Measurements from ENCODE around the gene RBBP8NL.

RBBP8NL gene

DNA sequence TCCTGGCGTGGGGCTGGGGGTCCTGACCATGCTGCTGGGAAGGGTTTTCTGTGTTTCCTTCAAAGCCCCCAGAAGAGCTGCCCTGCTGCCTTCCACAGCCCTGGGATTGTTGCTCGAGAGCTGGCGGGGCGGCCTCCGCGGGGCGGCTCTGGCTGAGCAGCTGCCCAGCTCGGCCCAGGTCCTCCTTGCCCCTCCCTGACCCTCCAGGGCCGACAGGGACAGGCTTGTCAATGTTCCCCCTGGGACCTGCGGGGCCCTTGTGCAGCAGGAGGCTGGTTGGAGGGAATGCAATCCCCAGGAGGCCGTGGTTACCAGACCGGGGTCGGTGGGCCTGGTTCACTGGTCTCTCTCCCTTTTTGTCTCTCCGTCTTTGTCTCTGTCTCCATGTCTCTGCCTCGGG, 28.6 kb upstream of the RBBP8NL start:
- TF ChIP-seq, protein P1, sequence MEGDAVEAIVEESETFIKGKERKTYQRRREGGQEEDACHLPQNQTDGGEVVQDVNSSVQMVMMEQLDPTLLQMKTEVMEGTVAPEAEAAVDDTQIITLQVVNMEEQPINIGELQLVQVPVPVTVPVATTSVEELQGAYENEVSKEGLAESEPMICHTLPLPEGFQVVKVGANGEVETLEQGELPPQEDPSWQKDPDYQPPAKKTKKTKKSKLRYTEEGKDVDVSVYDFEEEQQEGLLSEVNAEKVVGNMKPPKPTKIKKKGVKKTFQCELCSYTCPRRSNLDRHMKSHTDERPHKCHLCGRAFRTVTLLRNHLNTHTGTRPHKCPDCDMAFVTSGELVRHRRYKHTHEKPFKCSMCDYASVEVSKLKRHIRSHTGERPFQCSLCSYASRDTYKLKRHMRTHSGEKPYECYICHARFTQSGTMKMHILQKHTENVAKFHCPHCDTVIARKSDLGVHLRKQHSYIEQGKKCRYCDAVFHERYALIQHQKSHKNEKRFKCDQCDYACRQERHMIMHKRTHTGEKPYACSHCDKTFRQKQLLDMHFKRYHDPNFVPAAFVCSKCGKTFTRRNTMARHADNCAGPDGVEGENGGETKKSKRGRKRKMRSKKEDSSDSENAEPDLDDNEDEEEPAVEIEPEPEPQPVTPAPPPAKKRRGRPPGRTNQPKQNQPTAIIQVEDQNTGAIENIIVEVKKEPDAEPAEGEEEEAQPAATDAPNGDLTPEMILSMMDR (IDR thresholded peaks at IDR 0.05; ENCODE audit: low read depth, low read length, missing control alignments) = no peak
- no peak overlapping the region for H3K4me3 ChIP-seq (replicated peaks; ENCODE audit: low read depth, low read length)

DNA sequence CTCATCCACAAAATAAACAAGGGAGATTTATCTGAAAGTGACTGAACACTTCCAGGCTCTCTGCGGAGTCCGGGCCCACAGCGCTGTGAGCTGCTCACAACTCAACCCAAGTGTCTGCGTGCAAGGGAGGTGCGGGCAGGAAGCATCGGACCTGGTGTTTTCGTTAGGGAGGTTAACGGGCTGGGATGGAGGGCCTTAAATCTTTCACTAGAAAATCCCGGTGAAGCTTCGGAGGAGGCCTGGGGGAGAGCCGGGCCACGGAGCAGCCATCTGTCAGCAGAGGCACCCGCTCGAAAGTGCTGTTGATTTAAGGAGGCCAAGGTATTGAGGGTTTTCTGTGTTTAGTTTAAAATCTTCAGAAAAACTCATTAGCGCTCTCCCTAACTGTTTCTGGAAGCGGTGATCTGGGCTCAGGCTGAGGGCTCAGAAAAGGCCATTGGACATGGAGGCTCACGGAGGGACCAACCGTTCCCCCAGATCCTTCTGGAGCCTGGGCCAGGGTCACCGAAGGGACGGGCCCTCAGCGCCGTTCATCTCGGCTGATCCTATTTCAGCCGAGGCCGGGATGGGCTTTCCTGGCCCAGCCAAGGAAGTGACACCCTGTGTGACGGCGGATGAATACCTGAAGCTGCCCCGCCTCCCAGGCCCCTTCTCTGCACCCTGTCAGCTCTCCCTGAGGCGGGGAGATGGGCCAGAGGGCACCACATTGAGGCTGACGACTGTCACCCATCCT, 27.7 kb upstream of the RBBP8NL start:
- no peak overlapping the region for H3K4me3 ChIP-seq (replicated peaks; ENCODE audit: low read depth, low read length)
- TF ChIP-seq, protein P1 (IDR thresholded peaks at IDR 0.05; ENCODE audit: low read depth, low read length, missing control alignments) = no peak
- DNase-seq (ENCODE audit: extremely low read depth, low read depth) = no peak

More for the DNA sequence above, 28.6 kb upstream of the RBBP8NL start:
- no peak for DNase-seq (ENCODE audit: extremely low read depth, low read depth)

DNA sequence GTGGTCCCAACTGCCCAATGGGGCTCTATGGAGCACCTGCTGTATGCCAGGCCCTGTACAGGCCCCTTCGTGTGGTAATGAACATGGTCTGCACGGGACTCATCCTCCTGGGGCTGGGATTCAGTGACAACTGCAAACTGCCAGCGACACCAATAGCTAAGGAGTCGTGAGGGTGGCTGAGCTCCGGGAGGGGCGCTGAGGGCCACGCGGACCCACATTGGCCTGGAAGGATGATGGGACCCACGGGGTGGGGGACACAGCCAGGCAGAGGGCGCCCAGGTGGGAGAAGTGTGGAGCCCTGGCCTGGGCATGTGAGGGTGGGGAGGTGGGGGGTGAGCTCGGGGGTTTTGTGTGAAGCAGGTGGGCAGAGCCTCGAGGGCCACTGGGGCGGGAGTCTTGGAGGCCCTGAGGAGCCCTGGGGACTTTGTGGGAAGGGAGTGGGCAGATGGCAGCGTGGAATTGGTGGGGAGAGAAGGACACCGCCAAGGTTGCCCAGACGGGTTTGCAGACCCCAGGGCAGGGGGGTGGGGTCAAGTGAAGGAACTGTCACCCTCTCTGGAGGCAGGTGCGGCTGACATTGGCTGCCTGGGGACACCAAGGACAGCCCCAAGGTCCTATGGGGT, 26.0 kb upstream of the RBBP8NL start:
- no peak for DNase-seq (ENCODE audit: extremely low read depth, low read depth)
- TF ChIP-seq, protein P1 (IDR thresholded peaks at IDR 0.05; ENCODE audit: low read depth, low read length, missing control alignments) = no peak
- H3K4me3 ChIP-seq (replicated peaks; ENCODE audit: low read depth, low read length) = no peak overlapping the region

DNA sequence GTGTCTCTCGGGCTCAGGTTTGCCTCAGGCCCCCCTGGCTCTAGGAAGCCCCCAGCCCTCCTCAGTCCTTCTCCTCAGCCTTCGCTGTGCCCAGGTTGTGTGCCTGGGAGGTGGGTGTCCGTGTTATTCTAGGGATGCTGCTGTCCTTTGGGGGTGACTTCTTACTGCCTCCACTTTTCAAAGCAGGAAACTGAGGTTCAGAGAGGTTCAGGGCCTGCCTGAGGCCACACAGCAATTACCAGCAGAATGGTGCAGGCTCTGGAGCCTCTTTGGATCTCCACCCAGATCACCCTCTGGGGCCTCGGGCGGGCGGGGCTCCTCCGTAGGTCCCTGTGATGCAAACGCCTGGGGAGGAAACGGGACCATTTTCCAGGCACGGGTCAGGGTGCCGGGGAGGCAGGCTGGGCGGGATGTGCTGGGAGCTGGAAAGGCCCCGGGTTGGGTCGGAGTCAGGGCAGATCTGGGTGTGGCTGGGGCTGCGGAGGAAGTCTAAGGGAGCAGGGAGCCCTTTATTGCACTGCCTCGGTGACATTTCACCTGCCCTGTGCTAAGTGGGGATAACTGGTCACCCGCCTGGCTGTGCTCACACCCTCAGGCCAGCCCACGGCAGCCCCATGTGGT, 25.2 kb upstream of the RBBP8NL start:
- no peak overlapping the region for H3K4me3 ChIP-seq (replicated peaks; ENCODE audit: low read depth, low read length)
- TF ChIP-seq, protein P1 (IDR thresholded peaks at IDR 0.05; ENCODE audit: low read depth, low read length, missing control alignments) = no peak
- no peak for DNase-seq (ENCODE audit: extremely low read depth, low read depth)

DNA sequence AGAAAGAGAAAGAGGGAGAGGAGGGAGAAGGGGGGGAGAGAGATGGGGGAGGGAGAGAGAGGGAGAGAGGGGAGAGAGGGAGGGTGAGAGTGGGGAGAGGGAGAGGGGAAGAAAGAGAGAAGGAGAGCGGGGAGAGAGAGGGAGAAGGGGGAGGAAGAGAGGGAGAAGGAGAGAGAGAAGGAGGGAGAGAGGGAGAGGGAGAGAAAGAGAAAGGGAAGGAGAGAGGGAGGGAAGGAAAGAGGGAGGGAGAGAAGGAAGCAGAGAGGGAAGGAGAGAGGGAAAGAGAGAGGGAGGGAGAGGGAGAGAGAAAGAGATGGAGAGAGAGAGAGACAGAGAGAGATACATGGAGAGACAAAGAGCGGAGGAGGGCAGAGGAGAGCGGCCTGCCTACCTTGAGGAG, 24.6 kb upstream of the RBBP8NL start:
- TF ChIP-seq, protein P1 (IDR thresholded peaks at IDR 0.05; ENCODE audit: low read depth, low read length, missing control alignments) = no peak
- no peak overlapping the region for H3K4me3 ChIP-seq (replicated peaks; ENCODE audit: low read depth, low read length)
- DNase-seq (ENCODE audit: extremely low read depth, low read depth) = no peak

DNA sequence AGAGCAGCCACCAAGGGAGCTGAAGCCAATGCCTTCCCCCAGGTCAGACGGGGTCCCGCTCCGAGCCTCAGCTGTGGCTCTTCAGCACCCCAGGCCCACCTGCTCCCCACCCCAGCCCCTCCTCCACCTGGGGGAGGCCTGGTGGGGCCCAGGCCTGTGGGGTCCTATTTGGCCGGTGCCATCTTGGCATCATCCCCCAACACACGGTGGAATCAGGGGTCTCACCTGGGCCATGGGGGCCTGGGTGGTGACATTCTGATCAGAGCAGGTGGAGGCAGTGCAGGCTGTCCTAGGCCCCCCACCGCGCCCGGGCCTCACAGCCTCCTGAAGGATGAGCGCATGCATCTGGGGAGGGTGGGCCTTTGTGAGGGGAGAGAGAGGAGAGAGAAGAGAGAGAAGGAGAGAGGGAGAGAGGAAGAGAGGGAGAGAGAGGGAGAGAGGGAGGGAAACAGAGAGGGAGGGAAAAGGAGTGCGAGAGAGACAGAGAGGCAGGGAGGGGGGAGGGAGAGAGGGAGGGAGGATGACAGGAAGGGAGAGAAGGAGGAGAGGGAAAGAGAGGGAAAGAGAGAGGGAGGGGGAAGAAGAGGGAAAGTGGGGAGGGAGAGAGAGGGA, 23.9 kb upstream of the RBBP8NL start:
- DNase-seq (ENCODE audit: extremely low read depth, low read depth) = no peak
- H3K4me3 ChIP-seq (replicated peaks; ENCODE audit: low read depth, low read length) = no peak overlapping the region
- TF ChIP-seq, protein P1 (IDR thresholded peaks at IDR 0.05; ENCODE audit: low read depth, low read length, missing control alignments) = no peak

All from HFF-Myc (cell line).